ENCODE data around the gene CEP170B.
"Not testable (repeated sequence)": the region's sequence is repeated elsewhere in the genome, so short reads cannot be mapped to it uniquely, and the experiment has no call there.

CEP170B gene

GRCh38 chr14:104855532-104856090 lies 9.5 kb upstream of the CEP170B start:
- TF ChIP-seq FOXP2 (optimal IDR thresholded peaks at IDR 0.05; ENCODE audit: control extremely low read depth, extremely low read length, insufficient read depth) = no peak
- TF ChIP-seq POLR2AphosphoS5 (IDR thresholded peaks at IDR 0.05; ENCODE audit: borderline replicate concordance, low read depth, low read length) = no peak
- TF ChIP-seq EZH2 (IDR thresholded peaks at IDR 0.05) = no peak

GRCh38 chr14:104856157-104856868 lies 8.8 kb upstream of the CEP170B start:
- Histone ChIP-seq H3K27ac (no peak overlapping the region), H3K9me3 (ENCODE audit: low read depth, low read length) (no peaks in the 10 kb centered on the region), H3K36me3 (ENCODE audit: insufficient read depth, low read length) (no peaks in the 10 kb centered on the region), H3K4me3 (no peak overlapping the region; the same call in 1 of the 2 replicates), H3K9ac (ENCODE audit: insufficient read length) (no peak overlapping the region)
- DNase-seq (ENCODE audit: low read depth, low spot score) = no peak
- TF ChIP-seq EZH2 (IDR thresholded peaks at IDR 0.05) (no peak), FOXP2 (optimal IDR thresholded peaks at IDR 0.05; ENCODE audit: control extremely low read depth, extremely low read length, insufficient read depth) (no peak), POLR2AphosphoS5 (IDR thresholded peaks at IDR 0.05; ENCODE audit: borderline replicate concordance, low read depth, low read length) (no peak)

More at GRCh38 chr14:104855532-104856090, 9.5 kb upstream of the CEP170B start:
- H3K36me3 ChIP-seq (ENCODE audit: insufficient read depth, low read length) = no peaks in the 10 kb centered on the region
- DNase-seq (ENCODE audit: low read depth, low spot score) = no peak
- no peak overlapping the region for H3K27ac ChIP-seq
- H3K9ac ChIP-seq (ENCODE audit: insufficient read length) = no peak overlapping the region
- H3K4me3 ChIP-seq = no peak overlapping the region
- no peaks in the 10 kb centered on the region for H3K9me3 ChIP-seq (ENCODE audit: low read depth, low read length)

- no peak overlapping the region for H3K9ac ChIP-seq (ENCODE audit: insufficient read length)
- DNase-seq (ENCODE audit: low read depth, low spot score) = peak; percentile 87
- H3K27ac ChIP-seq = peak overlapping the region; percentile 65; the same call in 1 of the 2 replicates
- TF ChIP-seq FOXP2 (optimal IDR thresholded peaks at IDR 0.05; ENCODE audit: control extremely low read depth, extremely low read length, insufficient read depth) = no peak
- peak; percentile 58; the same call in 1 of the 2 replicates for TF ChIP-seq POLR2AphosphoS5 (IDR thresholded peaks at IDR 0.05; ENCODE audit: borderline replicate concordance, low read depth, low read length)
- H3K9me3 ChIP-seq (ENCODE audit: low read depth, low read length) = no peaks in the 10 kb centered on the region
- no peaks in the 10 kb centered on the region for H3K36me3 ChIP-seq (ENCODE audit: insufficient read depth, low read length)
- H3K4me3 ChIP-seq = peak overlapping the region; percentile 39
These were observed 7.9 kb upstream of the CEP170B start for GRCh38 chr14:104856869-104857860.

- H3K9ac ChIP-seq (ENCODE audit: insufficient read length); H3K36me3 ChIP-seq (ENCODE audit: insufficient read depth, low read length); H3K27ac ChIP-seq; H3K4me3 ChIP-seq; DNase-seq (ENCODE audit: low read depth, low spot score); H3K9me3 ChIP-seq (ENCODE audit: low read depth, low read length): not testable (repeated sequence)
These were observed 7.1 kb upstream of the CEP170B start for GRCh38 chr14:104857931-104858330.

- TF ChIP-seq POLR2AphosphoS5 (IDR thresholded peaks at IDR 0.05; ENCODE audit: borderline replicate concordance, low read depth, low read length) (no peak), FOXP2 (optimal IDR thresholded peaks at IDR 0.05; ENCODE audit: control extremely low read depth, extremely low read length, insufficient read depth) (no peak), EZH2 (IDR thresholded peaks at IDR 0.05) (no peak)
- Histone ChIP-seq H3K4me3 (no peak overlapping the region), H3K27ac (no peak overlapping the region), H3K9me3 (ENCODE audit: low read depth, low read length) (no peaks in the 10 kb centered on the region), H3K36me3 (ENCODE audit: insufficient read depth, low read length) (no peaks in the 10 kb centered on the region), H3K9ac (ENCODE audit: insufficient read length) (no peak overlapping the region)
- no peak for DNase-seq (ENCODE audit: low read depth, low spot score)
These were observed 6.1 kb upstream of the CEP170B start for GRCh38 chr14:104858811-104859426.

GRCh38 chr14:104859900-104860299 lies 5.2 kb upstream of the CEP170B start:
- no peak for DNase-seq (ENCODE audit: low read depth, low spot score)
- no peak overlapping the region for H3K27ac ChIP-seq
- TF ChIP-seq POLR2AphosphoS5 (IDR thresholded peaks at IDR 0.05; ENCODE audit: borderline replicate concordance, low read depth, low read length) (no peak), EZH2 (IDR thresholded peaks at IDR 0.05) (no peak), FOXP2 (optimal IDR thresholded peaks at IDR 0.05; ENCODE audit: control extremely low read depth, extremely low read length, insufficient read depth) (no peak)

GRCh38 chr14:104860414-104860813 lies 4.7 kb upstream of the CEP170B start:
- TF ChIP-seq EZH2 (IDR thresholded peaks at IDR 0.05) (no peak), FOXP2 (optimal IDR thresholded peaks at IDR 0.05; ENCODE audit: control extremely low read depth, extremely low read length, insufficient read depth) (no peak), POLR2AphosphoS5 (IDR thresholded peaks at IDR 0.05; ENCODE audit: borderline replicate concordance, low read depth, low read length) (no peak)
- Histone ChIP-seq H3K9me3 (ENCODE audit: low read depth, low read length) (no peaks in the 10 kb centered on the region), H3K9ac (ENCODE audit: insufficient read length) (no peak overlapping the region), H3K4me3 (no peak overlapping the region), H3K27ac (no peak overlapping the region), H3K36me3 (ENCODE audit: insufficient read depth, low read length) (no peaks in the 10 kb centered on the region)
- DNase-seq (ENCODE audit: low read depth, low spot score) = no peak

More at GRCh38 chr14:104859900-104860299, 5.2 kb upstream of the CEP170B start:
- no peaks in the 10 kb centered on the region for H3K36me3 ChIP-seq (ENCODE audit: insufficient read depth, low read length)
- H3K4me3 ChIP-seq = no peak overlapping the region
- no peak overlapping the region for H3K9ac ChIP-seq (ENCODE audit: insufficient read length)
- no peaks in the 10 kb centered on the region for H3K9me3 ChIP-seq (ENCODE audit: low read depth, low read length)
